PC-3 (cell line): ENCODE measurements around the gene MDFIC2.

Experiments used
- CTCF ChIP-seq: fragments of 300-600 bp; sonication (generic); conservative IDR thresholded peaks from 2 replicates; pipeline ENCODE4 v1.5.1; 2017; ENCODE audit warnings: antibody characterized with exemption, low read depth, mild to moderate bottlenecking, low read length
- EZH2 ChIP-seq: fragments of 300-600 bp; sonication (generic); IDR thresholded peaks from one replicate; pipeline ENCODE4 v1.6.1; 2017; ENCODE audit warnings: antibody characterized with exemption, mild to moderate bottlenecking, low read length; ENCODE audit not compliant: unreplicated experiment
- EZH2phosphoT487 ChIP-seq: fragments of 300-600 bp; sonication (generic); IDR thresholded peaks from 2 replicates; pipeline ENCODE4 v1.6.1; 2018; ENCODE audit warnings: mild to moderate bottlenecking, antibody characterized with exemption, low read length, borderline replicate concordance

GRCh38 chr3:70233112-70233511 is 79.3 kb downstream of the MDFIC2 start:
- TF ChIP-seq CTCF (no peak), EZH2phosphoT487 (no peak), EZH2 (no peak)
